GM12801 (cell line): ENCODE results near the gene ANKMY1.

Experiments
- TF ChIP-seq, protein P1 (sequence below): IDR thresholded peaks from one replicate; pipeline ENCODE4 v1.5.1; 2011; ENCODE audit warnings: control low read depth; ENCODE audit not compliant: insufficient read length; ENCODE audit errors: extremely low read depth

The ANKMY1 gene

DNA sequence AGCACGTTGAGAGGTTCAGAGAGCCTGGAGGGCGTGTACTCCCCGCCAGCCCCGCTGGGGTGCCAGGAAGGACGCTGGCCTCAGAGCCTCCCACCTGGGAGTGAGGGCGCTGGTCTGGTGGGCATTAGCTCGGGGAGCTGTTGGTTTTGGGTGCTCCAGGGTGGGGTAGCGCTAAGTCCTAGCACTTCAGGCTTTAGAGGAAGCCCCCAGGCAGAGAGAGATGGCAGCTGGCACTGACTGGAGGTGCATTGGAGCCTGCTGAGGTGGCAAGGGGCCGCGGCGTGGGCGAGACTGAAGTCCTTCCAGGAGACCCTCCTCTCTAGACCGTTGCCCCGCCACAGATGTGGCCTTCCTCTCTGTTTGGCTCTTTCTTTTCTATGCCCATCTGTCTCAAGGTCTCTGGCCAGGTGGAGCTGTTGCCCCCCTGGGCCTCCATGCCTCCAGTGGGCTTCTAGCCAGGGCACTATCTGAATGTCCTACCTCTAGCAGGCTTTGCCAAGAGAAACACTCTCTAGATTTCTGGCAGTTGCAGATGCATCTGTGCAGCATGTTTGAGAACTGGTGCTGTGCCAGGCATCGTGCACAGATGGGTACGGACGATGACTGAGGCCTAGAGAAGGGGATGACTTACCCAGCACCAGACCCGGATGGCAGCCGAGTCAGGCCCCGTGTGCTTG lies 35.4 kb upstream of the ANKMY1 start:
- TF ChIP-seq, protein P1, sequence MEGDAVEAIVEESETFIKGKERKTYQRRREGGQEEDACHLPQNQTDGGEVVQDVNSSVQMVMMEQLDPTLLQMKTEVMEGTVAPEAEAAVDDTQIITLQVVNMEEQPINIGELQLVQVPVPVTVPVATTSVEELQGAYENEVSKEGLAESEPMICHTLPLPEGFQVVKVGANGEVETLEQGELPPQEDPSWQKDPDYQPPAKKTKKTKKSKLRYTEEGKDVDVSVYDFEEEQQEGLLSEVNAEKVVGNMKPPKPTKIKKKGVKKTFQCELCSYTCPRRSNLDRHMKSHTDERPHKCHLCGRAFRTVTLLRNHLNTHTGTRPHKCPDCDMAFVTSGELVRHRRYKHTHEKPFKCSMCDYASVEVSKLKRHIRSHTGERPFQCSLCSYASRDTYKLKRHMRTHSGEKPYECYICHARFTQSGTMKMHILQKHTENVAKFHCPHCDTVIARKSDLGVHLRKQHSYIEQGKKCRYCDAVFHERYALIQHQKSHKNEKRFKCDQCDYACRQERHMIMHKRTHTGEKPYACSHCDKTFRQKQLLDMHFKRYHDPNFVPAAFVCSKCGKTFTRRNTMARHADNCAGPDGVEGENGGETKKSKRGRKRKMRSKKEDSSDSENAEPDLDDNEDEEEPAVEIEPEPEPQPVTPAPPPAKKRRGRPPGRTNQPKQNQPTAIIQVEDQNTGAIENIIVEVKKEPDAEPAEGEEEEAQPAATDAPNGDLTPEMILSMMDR, result no peak

DNA sequence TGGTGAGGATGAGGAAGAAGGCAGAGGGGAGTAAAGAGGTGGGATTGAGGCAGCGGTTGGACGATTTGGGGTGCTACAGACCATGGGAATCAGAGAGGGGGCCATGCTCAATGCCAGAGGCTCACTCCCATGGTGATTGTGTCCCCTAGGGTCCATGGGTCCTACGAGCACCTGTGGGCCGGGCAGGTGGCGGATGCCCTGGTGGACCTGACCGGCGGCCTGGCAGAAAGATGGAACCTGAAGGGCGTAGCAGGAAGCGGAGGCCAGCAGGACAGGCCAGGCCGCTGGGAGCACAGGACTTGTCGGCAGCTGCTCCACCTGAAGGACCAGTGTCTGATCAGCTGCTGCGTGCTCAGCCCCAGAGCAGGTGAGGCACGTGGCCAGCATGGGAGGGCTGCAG lies 34.0 kb upstream of the ANKMY1 start:
- TF ChIP-seq, protein P1, result no peak

DNA sequence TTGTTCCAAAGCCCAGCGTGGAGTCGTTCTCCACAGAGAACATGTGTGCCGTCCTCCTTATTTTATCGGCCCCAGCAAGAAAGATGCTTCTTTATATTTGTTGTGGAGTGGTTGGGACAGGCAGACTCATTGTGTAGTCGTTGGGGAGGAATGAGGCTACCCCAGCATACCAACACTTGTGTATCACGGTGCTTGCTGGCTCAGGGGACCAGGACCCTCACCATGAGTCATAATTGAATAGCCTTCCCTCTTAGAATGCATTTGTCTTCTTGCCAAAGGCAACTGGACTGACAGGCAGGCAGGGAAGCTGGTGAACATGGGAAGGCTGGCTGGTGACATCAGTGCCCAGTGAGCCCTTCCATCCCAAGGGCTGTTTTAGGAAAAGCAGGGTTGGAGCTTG lies 33.4 kb upstream of the ANKMY1 start:
- TF ChIP-seq, protein P1, result no peak

DNA sequence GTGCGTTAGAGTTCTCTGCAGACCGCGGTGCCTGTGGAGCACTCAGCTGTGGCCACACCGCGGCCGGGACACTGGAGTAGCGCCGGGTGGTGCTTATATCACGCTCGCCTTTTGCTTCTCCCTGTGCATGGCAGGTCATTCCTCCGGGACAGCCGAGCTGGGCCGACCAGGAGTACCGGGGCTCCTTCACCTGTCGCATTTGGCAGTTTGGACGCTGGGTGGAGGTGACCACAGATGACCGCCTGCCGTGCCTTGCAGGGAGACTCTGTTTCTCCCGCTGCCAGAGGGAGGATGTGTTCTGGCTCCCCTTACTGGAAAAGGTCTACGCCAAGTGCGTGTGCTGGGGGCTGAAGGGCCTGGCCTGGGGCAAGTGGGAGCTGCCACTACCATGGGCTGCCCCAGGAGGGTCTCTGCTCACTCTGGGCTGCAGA lies 32.9 kb upstream of the ANKMY1 start:
- TF ChIP-seq, protein P1, result no peak

DNA sequence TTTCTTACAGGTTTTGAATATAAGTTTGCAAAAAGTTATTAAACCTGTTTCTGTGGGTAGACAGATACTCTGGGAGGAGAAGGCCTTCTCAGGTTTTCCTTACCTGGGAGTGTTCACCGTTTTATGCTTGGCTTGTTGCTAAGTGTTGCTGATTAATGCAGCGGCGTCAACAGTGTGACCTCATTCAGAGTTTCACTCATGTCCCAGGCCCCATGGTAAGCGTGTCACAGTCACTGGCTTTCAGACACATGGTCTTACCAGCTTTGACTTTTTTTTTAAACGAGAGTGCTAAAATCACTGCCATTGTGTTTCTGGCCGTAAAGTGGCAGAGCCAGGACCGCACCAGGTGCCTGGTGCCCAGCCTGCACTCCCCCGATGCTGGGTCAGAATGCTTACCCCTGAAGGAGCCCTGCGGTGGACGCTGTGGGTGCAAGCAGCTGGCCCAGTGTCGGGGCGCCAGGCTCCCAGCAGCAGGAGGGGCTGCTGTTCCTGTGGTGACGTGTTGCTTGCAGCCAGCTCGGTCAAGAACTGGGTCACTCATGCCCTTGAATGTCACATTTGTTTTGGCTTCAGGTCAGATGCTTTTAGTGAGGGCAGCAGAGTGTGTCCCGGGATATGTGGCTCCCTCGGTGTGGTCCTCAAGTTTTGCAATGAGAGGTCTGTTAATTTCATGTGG lies 32.2 kb upstream of the ANKMY1 start:
- TF ChIP-seq, protein P1, result no peak

DNA sequence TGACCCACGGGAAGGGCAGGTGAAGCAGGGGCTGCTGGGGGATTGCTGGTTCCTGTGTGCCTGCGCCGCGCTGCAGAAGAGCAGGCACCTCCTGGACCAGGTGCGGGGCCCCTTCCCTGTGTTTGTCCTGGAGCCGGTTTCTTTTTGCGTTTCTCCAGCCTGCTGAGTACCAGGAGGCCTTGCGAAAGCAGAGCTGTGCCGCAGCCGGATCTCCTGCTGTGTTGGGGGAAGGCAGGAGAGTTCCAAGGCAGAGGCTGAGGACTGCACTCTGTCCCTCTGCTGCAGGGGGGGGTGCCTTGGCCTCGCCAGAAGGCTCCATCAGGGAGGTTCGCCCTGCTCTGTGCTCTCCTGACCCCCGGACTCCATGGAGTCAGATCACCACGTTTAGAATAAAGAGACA lies 31.6 kb upstream of the ANKMY1 start:
- TF ChIP-seq, protein P1, result no peak

DNA sequence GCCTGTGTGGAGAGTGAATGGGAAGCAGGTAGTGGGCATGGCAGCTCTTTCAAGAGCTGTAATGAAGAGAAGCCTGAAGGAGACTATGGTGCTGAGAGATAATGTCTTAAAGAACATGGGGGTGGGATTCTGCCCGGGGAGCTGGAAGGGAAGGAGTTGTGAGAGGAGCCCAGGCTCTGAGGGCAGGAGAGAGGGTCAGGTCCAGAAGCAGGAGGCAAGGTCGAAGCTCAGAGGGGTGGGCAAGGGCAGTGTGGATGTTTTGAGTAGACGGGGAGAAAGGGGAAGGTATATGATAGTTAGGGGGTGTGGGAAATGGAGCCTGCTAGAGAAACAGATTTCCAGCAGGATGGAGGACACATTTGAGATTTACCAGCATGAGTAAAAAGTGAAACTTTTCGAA lies 30.9 kb upstream of the ANKMY1 start:
- TF ChIP-seq, protein P1, result no peak
